ENCODE measurements around the gene GAS2L2. TPM values are rescaled to one million over a fixed set of nuclear protein-coding genes. Genes with fewer than 3 reads are reported as not detected.

Gene GAS2L2
- total and polyA plus RNA-seq, 2 donors (not counting 1 experiment from before 2014, with no cell fraction given) = 0.09 to 0.17 TPM

GRCh38 chr17:35765086-35765710 is 12.2 kb upstream of the GAS2L2 start:
- Histone ChIP-seq H3K27ac (ENCODE audit: low read length in 2 of 2) (no peak overlapping the region), H3K9me3 (ENCODE audit: control extremely low read depth in 1 of 3, control insufficient read depth in 2 of 3, insufficient read depth in 1 of 3, low read length in 2 of 3) (peaks cover 0 to 2% (median 0%) of the 10 kb centered on the region in 3 donors), H4K20me1 (ENCODE audit: control insufficient read depth, insufficient read depth, low read length, poor library complexity, severe bottlenecking) (no peaks in the 10 kb centered on the region), H3K9ac (ENCODE audit: low read length) (peak overlapping the region; percentile 85), H3K36me3 (replicated peaks in 1 of 2; ENCODE audit: control extremely low read depth in 1 of 2, control insufficient read depth in 1 of 2, extremely low read depth in 1 of 2, insufficient read depth in 2 of 2, low read length in 1 of 2) (no peaks in the 10 kb centered on the region), H2AFZ (ENCODE audit: insufficient read depth, low read depth, low read length, poor library complexity, severe bottlenecking) (peak overlapping the region; percentile 99), H3K27me3 (replicated peaks in 1 of 4; ENCODE audit: control extremely low read depth in 1 of 4, control insufficient read depth in 3 of 4, insufficient read depth in 4 of 4, low read length in 3 of 4) (no peaks in the 10 kb centered on the region), H3K4me2 (replicated peaks; ENCODE audit: low read depth, low read length, poor library complexity, severe bottlenecking) (peak overlapping the region; percentile 99), H3K79me2 (ENCODE audit: control insufficient read depth, insufficient read depth, low read length) (no peaks in the 10 kb centered on the region), H3K4me3 (ENCODE audit: control extremely low read depth in 1 of 5, extremely low read depth in 1 of 5, insufficient read depth in 1 of 5, low read depth in 2 of 5, low read length in 4 of 5) (peak overlapping the region in 2 of 5 experiments; percentile 82 to 88), H3K4me1 (ENCODE audit: control insufficient read depth in 2 of 2, insufficient read depth in 2 of 2, low read length in 2 of 2) (peaks cover 7 to 13% of the 10 kb centered on the region in 2 donors)
- peaks cover 8% of the 10 kb centered on the region for H3K4me1 Mint-ChIP-seq
- no peaks in the 10 kb centered on the region for H3K9me3 Mint-ChIP-seq (ENCODE audit: insufficient read depth)
- POLR2A ChIA-PET = interaction anchor here (1.0 to 1.7 kb wide), 3 partner anchors 37 to 44 kb away, joined by 3 to 33 read pairs (median 5); partner anchors contain the start of gene TAF15
- peak overlapping the region; percentile 89 for H3K27ac Mint-ChIP-seq
- TF ChIP-seq EZH2 (IDR thresholded peaks at IDR 0.05; ENCODE audit: borderline replicate concordance, insufficient read depth, low read depth, low read length, poor library complexity, severe bottlenecking) (no peak), CTCF (IDR thresholded peaks at IDR 0.05) (no peak)
- H3K4me3 Mint-ChIP-seq = peak overlapping the region; percentile 94
- whole genome bisulfite sequencing (ENCODE audit: insufficient coverage) = 93% methylated on average over 8 of the region's 11 CpGs
- intact Hi-C loops (cut with micrococcal nuclease) = loop anchor here (2.0 to 10.0 kb wide), 2 partner anchors 720 to 784 kb away; partner anchors contain the start of genes LIG3 and ZNHIT3
- ATAC-seq (ENCODE audit: low read depth) = no peak
- CTCF ChIA-PET = interaction anchor here (1.0 to 10.2 kb wide), 18 partner anchors 10 to 384 kb away, joined by 3 to 349 read pairs (median 10); partner anchors contain the start of genes MMP28, PEX12 and TAF15
- no peak for DNase-seq
- H3K27me3 Mint-ChIP-seq = no peaks in the 10 kb centered on the region
